HCT116 (cell line): ENCODE data around the gene DTNB. TPM values are rescaled to one million over a fixed set of nuclear protein-coding genes. Genes with fewer than 3 reads are reported as not detected.

Experiments
- ATAC-seq: fragments of 200-7000 bp; cut with Tn5 transposase; 2 replicates; pipeline ENCODE4 v1.9.1; 2020; ENCODE audit warnings: mild to moderate bottlenecking, moderate library complexity
- BruUV-seq: library from RNA; stranded (reverse); fragments of 400-500 nt; replicated peaks from 2 replicates; lab custom pipeline; 2021; lab: Mats Ljungman, UMichigan
- CTCF ChIA-PET: fragments of 300-600 bp; sonication (Branson Sonifier 250); formaldehyde crosslinking; loops from one replicate; lab custom pipeline; 2021; ENCODE audit warnings: antibody characterized with exemption; lab: Charles Lee
- POLR2A ChIA-PET: fragments of 300-600, 350-600 bp; sonication (Branson Sonifier 250); formaldehyde crosslinking; loops from one replicate; lab custom pipeline; 2021; ENCODE audit warnings: antibody characterized with exemption; lab: Charles Lee
- RAD21 ChIA-PET, 2 experiments: fragments of 300-600 bp; sonication (Branson Sonifier 250); formaldehyde crosslinking; loops; one replicate each; lab custom pipeline; 2023; ENCODE audit warnings: low total read pairs in 2 of 2; ENCODE audit not compliant: uncharacterized antibody in 2 of 2, unreplicated experiment in 2 of 2, low non-redundant PET in 1 of 2; lab: Charles Lee
- DNase-seq: peaks from one replicate; pipeline ENCODE4 v3.0.0-alpha.2; 2010; ENCODE audit warnings: low read depth, low spot score
- H2AFZ ChIP-seq: fragments of 200-600 bp; shearing (Covaris generic), sonication (generic); 2 replicates; pipeline ENCODE4 v1.6.1; 2017; ENCODE audit warnings: low read depth, mixed run types, mixed read lengths, antibody characterized with exemption, low read length; ENCODE audit not compliant: poor library complexity, severe bottlenecking
- H3K27ac ChIP-seq: 2 replicates; pipeline ENCODE4 v1.5.1; 2012; ENCODE audit warnings: low read depth, low read length
- H3K27me3 ChIP-seq: fragments of 200-600 bp; sonication (generic); 2 replicates; pipeline ENCODE4 v1.6.1; 2016; ENCODE audit warnings: mixed run types, low read length, mixed read lengths; ENCODE audit not compliant: insufficient read depth
- H3K36me3 ChIP-seq, 2 experiments: fragments of 200-500 bp in 1 of 2; fragments of 200-600 bp in 1 of 2; sonication (Bioruptor generic) in 1 of 2; sonication (generic) in 1 of 2; 2 replicates each; pipeline versions ENCODE4 v1.5.1 to v1.6.1; 2014 to 2016; ENCODE audit warnings: low read length in 2 of 2, inconsistent platforms in 1 of 2, mixed read lengths in 1 of 2, mixed run types in 1 of 2; ENCODE audit not compliant: insufficient read depth in 2 of 2, control insufficient read depth in 1 of 2
- H3K4me1 ChIP-seq, 2 experiments: fragments of 200-600 bp in 1 of 2; sonication (generic) in 1 of 2; 2 replicates each; pipeline versions ENCODE4 v1.5.1 to v1.6.1; 2012 to 2017; ENCODE audit warnings: low read length in 2 of 2, inconsistent platforms in 1 of 2, mild to moderate bottlenecking in 1 of 2, mixed read lengths in 1 of 2, mixed run types in 1 of 2, moderate library complexity in 1 of 2; ENCODE audit not compliant: insufficient read depth in 2 of 2, control insufficient read depth in 1 of 2
- H3K4me2 ChIP-seq: fragments of 200-600 bp; sonication (generic); 2 replicates; pipeline ENCODE4 v1.6.1; 2017; ENCODE audit warnings: mixed run types, low read length, mixed read lengths
- H3K4me3 ChIP-seq, 2 experiments: fragments of 200-600 bp in 1 of 2; sonication (generic) in 1 of 2; replicated peaks in 1 of 2; 2 replicates each; pipeline ENCODE4 v1.5.1; 2011 to 2016; ENCODE audit warnings: low read length in 2 of 2, control low read depth in 1 of 2, low read depth in 1 of 2, mild to moderate bottlenecking in 1 of 2, mixed read lengths in 1 of 2, mixed run types in 1 of 2
- H3K79me2 ChIP-seq: fragments of 200-600 bp; sonication (generic); 2 replicates; pipeline ENCODE4 v1.6.1; 2017; ENCODE audit warnings: mild to moderate bottlenecking, mixed run types, low read length, moderate library complexity, mixed read lengths; ENCODE audit not compliant: insufficient read depth
- H3K9ac ChIP-seq: fragments of 200-600 bp; sonication (generic); 2 replicates; pipeline ENCODE4 v1.6.1; 2016; ENCODE audit warnings: low read length, mixed read lengths
- H3K9me2 ChIP-seq: fragments of 200-600 bp; sonication (generic), shearing (Covaris generic); 2 replicates; pipeline ENCODE4 v1.6.1; 2017; ENCODE audit warnings: mixed run types, mild to moderate bottlenecking, moderate library complexity; ENCODE audit not compliant: insufficient read depth
- H3K9me3 ChIP-seq, 2 experiments: fragments of 200-500 bp in 1 of 2; fragments of 200-600 bp in 1 of 2; sonication (Bioruptor generic) in 1 of 2; sonication (generic) in 1 of 2; 2 replicates each; pipeline ENCODE4 v1.6.1; 2014 to 2017; ENCODE audit warnings: low read length in 2 of 2, mixed read lengths in 2 of 2, inconsistent platforms in 1 of 2, low read depth in 1 of 2, mild to moderate bottlenecking in 1 of 2, mixed run types in 1 of 2, moderate library complexity in 1 of 2; ENCODE audit not compliant: control insufficient read depth in 1 of 2, insufficient read depth in 1 of 2
- H4K20me1 ChIP-seq: fragments of 200-600 bp; sonication (generic), shearing (Covaris generic); 2 replicates; pipeline ENCODE4 v1.6.1; 2017; ENCODE audit warnings: mixed run types, mild to moderate bottlenecking, moderate library complexity; ENCODE audit not compliant: insufficient read depth
- ATF3 ChIP-seq: IDR thresholded peaks from 2 replicates; pipeline ENCODE4 v1.6.1; 2012
- CBX3 ChIP-seq: IDR thresholded peaks from 2 replicates; pipeline ENCODE4 v1.6.1; 2012; ENCODE audit warnings: low read depth
- CEBPB ChIP-seq: IDR thresholded peaks from 2 replicates; pipeline ENCODE4 v1.6.1; 2012; ENCODE audit warnings: low read depth
- EGR1 ChIP-seq: IDR thresholded peaks from 2 replicates; pipeline ENCODE4 v1.6.1; 2012; ENCODE audit warnings: low read depth
- EZH2phosphoT487 ChIP-seq: fragments of 200-600 bp; IDR thresholded peaks from 2 replicates; pipeline ENCODE4 v1.6.1; 2018; ENCODE audit warnings: antibody characterized with exemption, borderline replicate concordance
- JUND ChIP-seq: IDR thresholded peaks from 2 replicates; pipeline ENCODE4 v1.6.1; 2012
- POLR2AphosphoS5 ChIP-seq: IDR thresholded peaks from 2 replicates; pipeline ENCODE4 v1.6.1; 2011; ENCODE audit warnings: mild to moderate bottlenecking, low read depth, low read length, moderate library complexity
- REST ChIP-seq: IDR thresholded peaks from 2 replicates; pipeline ENCODE4 v1.6.1; 2012; ENCODE audit warnings: low read depth
- SIN3A ChIP-seq: IDR thresholded peaks from 2 replicates; pipeline ENCODE4 v1.6.1; 2012; ENCODE audit warnings: low read depth
- SP1 ChIP-seq: IDR thresholded peaks from 2 replicates; pipeline ENCODE4 v1.6.1; 2012; ENCODE audit warnings: low read depth
- SRF ChIP-seq: IDR thresholded peaks from 2 replicates; pipeline ENCODE4 v1.6.1; 2012; ENCODE audit warnings: low read depth
- TCF7L2 ChIP-seq: IDR thresholded peaks from 2 replicates; pipeline ENCODE4 v1.7.0; 2011; ENCODE audit warnings: borderline replicate concordance, inconsistent platforms; ENCODE audit not compliant: insufficient read depth, insufficient read length; ENCODE audit errors: extremely low read depth
- YY1 ChIP-seq: IDR thresholded peaks from 2 replicates; pipeline ENCODE4 v1.6.1; 2011; ENCODE audit warnings: low read length, low read depth, moderate library complexity, mild to moderate bottlenecking; ENCODE audit not compliant: insufficient replicate concordance; ENCODE audit errors: extremely low read depth
- ZNF274 ChIP-seq: fragments of 200-500 bp; sonication (Bioruptor generic); IDR thresholded peaks from 2 replicates; pipeline ENCODE4 v1.6.1; 2014; ENCODE audit warnings: mild to moderate bottlenecking, low read depth, low read length, inconsistent platforms
- intact Hi-C: fragments of 100-400 bp; cut with micrococcal nuclease; formaldehyde crosslinking; loops from 2 replicates; pipeline ENCODE4 v1.10.0; 2022
- total RNA-seq: library from RNA; stranded (reverse); gene quantifications from one replicate; pipeline ENCODE4 v1.2.1, GENCODE V29; 2021; ENCODE audit not compliant: unreplicated experiment

Gene DTNB
- total RNA-seq, 1 experiment from 2014 or later: 30.2 TPM

GRCh38 chr2:25332571-25332970 is 340.8 kb downstream of the DTNB start:
- H2AFZ ChIP-seq: no peak overlapping the region
- H3K27ac ChIP-seq: no peak overlapping the region
- no peaks in the 10 kb centered on the region for H3K27me3 ChIP-seq
- no peak overlapping the region for H3K4me2 ChIP-seq
- ChIA-PET RAD21 (no interaction called here), POLR2A (no interaction called here), CTCF (no interaction called here)
- TF ChIP-seq CBX3: no peak
- TF ChIP-seq ZNF274: no peak
- TF ChIP-seq ATF3: no peak
- no peak for TF ChIP-seq SIN3A
- TF ChIP-seq TCF7L2: no peak
- TF ChIP-seq POLR2AphosphoS5: no peak
- TF ChIP-seq EZH2phosphoT487: no peak
- TF ChIP-seq EGR1: no peak
- TF ChIP-seq SP1: no peak
- no peak for TF ChIP-seq YY1
- no peak for TF ChIP-seq JUND
- no peak for TF ChIP-seq CEBPB
- no peak for TF ChIP-seq REST
- no peak for TF ChIP-seq SRF
- BruUV-seq: no TSS peak
- H3K9me2 ChIP-seq: no peaks in the 10 kb centered on the region
- H3K4me3 ChIP-seq: no peak overlapping the region
- no peaks in the 10 kb centered on the region for H3K36me3 ChIP-seq
- H3K4me1 ChIP-seq: no peaks in the 10 kb centered on the region
- DNase-seq (no peak), ATAC-seq (no peak)
- intact Hi-C loops: no loop called here
- H3K79me2 ChIP-seq: peaks cover 5% of the 10 kb centered on the region; the same call in 1 of the 2 replicates
- H3K9me3 ChIP-seq: no peaks in the 10 kb centered on the region
- no peak overlapping the region for H3K9ac ChIP-seq
- no peaks in the 10 kb centered on the region for H4K20me1 ChIP-seq
